Smooth muscle cell of the coronary artery (primary cell): ENCODE measurements around the gene RNASE3. TPM values are rescaled to one million over a fixed set of nuclear protein-coding genes. Genes with fewer than 3 reads are reported as not detected.

Experiments
- total RNA-seq: library from RNA; depleted of rRNA; stranded (reverse); fragments of >200 nt; gene quantifications from 2 replicates; pipeline ENCODE4 v1.2.3, GENCODE V29; 2014; ENCODE audit warnings: low replicate concordance

RNASE3 gene
- not detected in 2 replicates for total RNA-seq

DNA sequence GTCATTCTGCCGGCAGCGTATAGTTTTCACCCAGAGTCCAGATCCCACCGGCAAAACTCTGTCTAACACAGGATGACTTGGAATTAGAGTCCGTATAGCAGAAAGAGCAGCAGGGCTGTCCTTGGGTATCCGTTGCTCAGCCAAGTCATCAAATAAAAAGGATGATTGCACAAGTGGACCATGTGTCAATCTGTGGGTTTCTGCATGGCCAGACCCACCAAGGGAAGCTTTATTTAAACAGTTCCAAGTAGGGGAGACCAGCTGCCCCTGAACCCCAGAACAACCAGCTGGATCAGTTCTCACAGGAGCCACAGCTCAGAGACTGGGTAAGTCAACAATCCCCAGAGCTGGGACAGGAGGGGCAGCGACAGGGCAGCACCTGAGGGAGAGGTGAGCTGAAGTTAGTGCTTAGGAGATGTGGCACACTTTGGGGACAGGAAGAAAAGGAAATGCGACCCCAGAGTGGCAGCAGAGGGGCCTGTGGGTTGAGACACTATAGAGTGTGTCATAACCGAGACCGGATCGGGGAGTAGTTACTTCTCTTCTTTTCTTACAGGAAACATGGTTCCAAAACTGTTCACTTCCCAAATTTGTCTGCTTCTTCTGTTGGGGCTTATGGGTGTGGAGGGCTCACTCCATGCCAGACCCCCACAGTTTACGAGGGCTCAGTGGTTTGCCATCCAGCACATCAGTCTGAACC lies at the start of gene RNASE3:
RNASE3 (plus strand) TSS at position 260 of the 700 bp plus-strand sequence; CDS start at position 562, 302 bp downstream.

Other genes with a start within 250 kb of the RNASE3 start
- not detected in 2 replicates for gene OR6S1, start 249.7 kb upstream of the RNASE3 start, total RNA-seq
- gene RNASE4, start 206.8 kb upstream of the RNASE3 start, total RNA-seq = 20.3 and 46.0 TPM in 2 replicates
- 8.0 and 8.1 TPM in 2 replicates for gene ANG, start 202.6 kb upstream of the RNASE3 start, total RNA-seq
- gene EDDM3A, start 145.5 kb upstream of the RNASE3 start, total RNA-seq = not detected in 2 replicates
- not detected in 2 replicates for gene EDDM3B, start 123.0 kb upstream of the RNASE3 start, total RNA-seq
- gene RNASE6, start 110.1 kb upstream of the RNASE3 start, total RNA-seq = not detected in 2 replicates
- 0.75 and 0.82 TPM in 2 replicates for gene RNASE1, start 88.5 kb upstream of the RNASE3 start, total RNA-seq
- gene RNASE2, start 64.1 kb downstream of the RNASE3 start, total RNA-seq = not detected in 2 replicates
- gene METTL17, start 98.6 kb downstream of the RNASE3 start, total RNA-seq = 19.3 and 27.7 TPM in 2 replicates
- gene SLC39A2, start 107.9 kb downstream of the RNASE3 start, total RNA-seq = 1.3 TPM in 1 of 2 replicates, not detected in the other
- 1.9 and 2.3 TPM in 2 replicates for gene NDRG2, start 133.7 kb downstream of the RNASE3 start, total RNA-seq
- gene TPPP2, start 138.8 kb downstream of the RNASE3 start, total RNA-seq = not detected in 2 replicates
- gene RNASE13, start 143.4 kb downstream of the RNASE3 start, total RNA-seq = not detected in 2 replicates
- gene RNASE7, start 151.0 kb downstream of the RNASE3 start, total RNA-seq = not detected in 2 replicates
- not detected in 2 replicates for gene RNASE8, start 166.4 kb downstream of the RNASE3 start, total RNA-seq
- gene ARHGEF40, start 178.9 kb downstream of the RNASE3 start, total RNA-seq = 26.4 and 32.6 TPM in 2 replicates
- 1.8 and 2.3 TPM in 2 replicates for gene ZNF219, start 207.3 kb downstream of the RNASE3 start, total RNA-seq
- gene TMEM253, start 209.7 kb downstream of the RNASE3 start, total RNA-seq = 0.08 TPM in 1 of 2 replicates, not detected in the other